Adrenal gland (tissue), 12 donors: ENCODE data around the gene RHBDF2. TPM values are rescaled to one million over a fixed set of nuclear protein-coding genes. Genes with fewer than 3 reads are reported as not detected.

Experiments
- DNase-seq, 7 donors: peaks; one replicate each; pipeline ENCODE4 v3.0.0-alpha.2; 2019 to 2020
- H3K27ac ChIP-seq, 5 donors: fragments of 200-600 bp; sonication (generic) in 4 of 5; 1 replicate in 3 of 5; 2 replicates in 2 of 5; pipeline versions ENCODE4 v1.5.1 to v1.8.0; 2016 to 2020; ENCODE audit warnings: mild to moderate bottlenecking in 1 of 5
- H3K27me3 ChIP-seq: fragments of 200-600 bp; 2 replicates; pipeline ENCODE4 v1.8.0; 2021
- H3K36me3 ChIP-seq, 2 donors: fragments of 200-600 bp; replicated peaks in 1 of 2; 1 replicate in 1 of 2; 2 replicates in 1 of 2; pipeline versions ENCODE4 v1.5.1 to v1.8.0; 2018 to 2022
- H3K4me1 ChIP-seq, 2 donors: fragments of 200-600 bp; replicated peaks in 1 of 2; 1 replicate in 1 of 2; 2 replicates in 1 of 2; pipeline versions ENCODE4 v1.5.1 to v1.8.0; 2018 to 2021
- H3K4me3 ChIP-seq, 4 donors: fragments of 200-600 bp; sonication (generic) in 3 of 4; one replicate each; pipeline ENCODE4 v1.5.1; 2016 to 2018
- H3K9me3 ChIP-seq, 3 donors: fragments of 200-600 bp; sonication (generic) in 1 of 3; replicated peaks in 1 of 3; 1 replicate in 2 of 3; 2 replicates in 1 of 3; pipeline versions ENCODE4 v1.5.1 to v1.8.0; 2016 to 2021
- POLR2A ChIP-seq, 2 donors: fragments of 450-650 bp; IDR thresholded peaks; one replicate each; pipeline ENCODE4 v1.6.1; 2017; ENCODE audit warnings: antibody characterized with exemption in 2 of 2, mild to moderate bottlenecking in 2 of 2, moderate library complexity in 1 of 2
- WGBS, 4 donors: extraction: QIAGEN DNeasy Blood & Tissue Kit in 2 of 4; methylation state at CpG; one replicate each; pipeline versions ENCODE4 v1.1.5 to v1.1.7; 2013 to 2017; 5-methylcytosine and 5-hydroxymethylcytosine counted together
- intact Hi-C, 2 donors: fragments of 100-400 bp; cut with DNase I; formaldehyde crosslinking; loops; one replicate each; pipeline versions ENCODE4 v1.14.1 to v1.15.0; 2022 to 2023
- polyA plus RNA-seq, 3 donors: library from polyadenylated mRNA; stranded (reverse); fragments of 200-250 nt in 2 of 3; fragments of 350-450 nt in 1 of 3; fragmentation: Illumina TruSeq in 1 of 3; extraction: RNeasy Lipid Tissue Mini Kit (QIAGEN cat#74804) in 1 of 3; gene quantifications; one replicate each; pipeline ENCODE4 v1.2.3, GENCODE V29; 2013 to 2014
- total RNA-seq, 9 donors: library from RNA; depleted of rRNA in 4 of 9; stranded (reverse); fragments of >200 nt in 4 of 9; fragments of 120-200 nt in 1 of 9; fragmentation: NEBNext Ultra II Directional in 1 of 9; extraction: Animal tissue kit (Norgen Biotek cat#: 25700) in 1 of 9; gene quantifications; one replicate each; pipeline versions ENCODE4 v1.1.0 to v1.2.4, GENCODE V29; 2013 to 2023
- TF ChIP-seq, protein P1 (sequence below), 6 experiments: fragments of 450-650 bp in 4 of 6; fragments of 200-600 bp in 2 of 6; sonication (generic) in 1 of 6; IDR thresholded peaks; 1 replicate in 5 of 6; 2 replicates in 1 of 6; pipeline versions ENCODE4 v1.5.1 to v1.8.0; 2016 to 2021; ENCODE audit warnings: antibody characterized with exemption in 6 of 6, mild to moderate bottlenecking in 2 of 6, moderate library complexity in 1 of 6
- donor health status: healthy with polysubstance abuse.
- donor health status: Bipolar disorder and iron deficiency.
- donor health status: DM: yes; HTN: yes; CAD: no.
- donor health status: DM: no; HTN: no; CAD: no.
- donor health status: DM: no; HTN: no; CAD: no.
- donor health status: DM: yes; HTN: yes; CAD: no.

Gene RHBDF2
- total and polyA plus RNA-seq, 12 donors = 4.9 to 156 (median 40.3) TPM

DNA sequence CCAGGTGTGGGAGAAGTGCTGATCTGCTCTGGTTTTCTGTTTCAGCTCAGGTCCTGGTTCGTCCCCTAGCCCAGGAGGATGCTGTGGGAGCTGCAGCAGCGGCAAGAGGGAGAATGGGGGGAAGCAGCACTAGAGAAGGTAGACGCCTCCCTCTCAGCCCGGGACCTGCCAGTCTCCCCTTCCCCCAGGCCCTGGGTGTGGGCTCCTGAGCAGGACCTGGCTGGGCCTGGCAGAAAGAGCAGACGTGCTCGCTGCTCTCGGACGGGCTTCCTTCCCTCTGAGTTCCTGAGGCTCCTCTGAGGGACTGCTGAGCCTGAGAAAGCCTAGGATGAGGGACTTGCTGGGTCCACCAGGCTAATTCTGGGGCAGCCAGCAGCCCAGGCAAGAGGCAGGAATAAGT, 41.8 kb upstream of the RHBDF2 start:
- TF ChIP-seq, protein P1, sequence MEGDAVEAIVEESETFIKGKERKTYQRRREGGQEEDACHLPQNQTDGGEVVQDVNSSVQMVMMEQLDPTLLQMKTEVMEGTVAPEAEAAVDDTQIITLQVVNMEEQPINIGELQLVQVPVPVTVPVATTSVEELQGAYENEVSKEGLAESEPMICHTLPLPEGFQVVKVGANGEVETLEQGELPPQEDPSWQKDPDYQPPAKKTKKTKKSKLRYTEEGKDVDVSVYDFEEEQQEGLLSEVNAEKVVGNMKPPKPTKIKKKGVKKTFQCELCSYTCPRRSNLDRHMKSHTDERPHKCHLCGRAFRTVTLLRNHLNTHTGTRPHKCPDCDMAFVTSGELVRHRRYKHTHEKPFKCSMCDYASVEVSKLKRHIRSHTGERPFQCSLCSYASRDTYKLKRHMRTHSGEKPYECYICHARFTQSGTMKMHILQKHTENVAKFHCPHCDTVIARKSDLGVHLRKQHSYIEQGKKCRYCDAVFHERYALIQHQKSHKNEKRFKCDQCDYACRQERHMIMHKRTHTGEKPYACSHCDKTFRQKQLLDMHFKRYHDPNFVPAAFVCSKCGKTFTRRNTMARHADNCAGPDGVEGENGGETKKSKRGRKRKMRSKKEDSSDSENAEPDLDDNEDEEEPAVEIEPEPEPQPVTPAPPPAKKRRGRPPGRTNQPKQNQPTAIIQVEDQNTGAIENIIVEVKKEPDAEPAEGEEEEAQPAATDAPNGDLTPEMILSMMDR (IDR thresholded peaks at IDR 0.05) = no peak
- TF ChIP-seq POLR2A (IDR thresholded peaks at IDR 0.05) = no peak
- peaks cover 2% of the 10 kb centered on the region for H3K27me3 ChIP-seq
- peaks cover 30 to 69% of the 10 kb centered on the region in 2 donors for H3K4me1 ChIP-seq
- intact Hi-C loops = no loop called here
- peak overlapping the region in 1 of 5 donors; percentile 71 for H3K27ac ChIP-seq
- 59 to 90% (median 80%) methylated on average over 7 to 8 of the region's 8 CpGs for WGBS, 4 donors
- no peak for DNase-seq
- no peak overlapping the region for H3K4me3 ChIP-seq
- H3K36me3 ChIP-seq = no peaks in the 10 kb centered on the region
- H3K9me3 ChIP-seq = no peaks in the 10 kb centered on the region

DNA sequence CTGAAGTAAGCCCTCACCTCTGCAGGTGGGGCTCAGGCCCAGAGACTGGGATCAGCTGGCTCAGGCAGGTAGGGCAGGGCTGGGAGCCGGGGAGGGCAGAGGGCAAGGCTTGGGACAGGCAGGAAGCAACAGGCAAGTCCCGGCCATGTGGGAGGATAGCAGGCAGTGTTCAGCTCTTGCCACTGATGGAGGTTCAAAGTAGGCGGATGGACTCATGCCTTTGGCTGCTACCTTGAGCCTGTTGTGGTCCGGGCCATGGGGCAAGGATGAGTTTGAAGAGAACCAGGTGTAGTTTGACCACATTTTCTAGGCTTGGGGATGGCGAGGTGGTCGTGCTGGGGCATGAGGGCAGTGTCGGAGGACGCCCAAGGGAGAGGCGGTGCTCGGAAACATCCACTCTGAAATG, 41.3 kb upstream of the RHBDF2 start:
- TF ChIP-seq, protein P1 (IDR thresholded peaks at IDR 0.05) = no peak
- no peak for TF ChIP-seq POLR2A (IDR thresholded peaks at IDR 0.05)
- H3K27ac ChIP-seq = peak overlapping the region in 1 of 5 donors; percentile 71
- H3K4me3 ChIP-seq = no peak overlapping the region
- WGBS, 4 donors = 71 to 79% (median 76%) methylated on average over 7 to 10 of the region's 10 CpGs
- no peak for DNase-seq
- intact Hi-C loops = no loop called here
- H3K9me3 ChIP-seq = no peaks in the 10 kb centered on the region
- no peaks in the 10 kb centered on the region for H3K36me3 ChIP-seq
- peaks cover 5% of the 10 kb centered on the region for H3K27me3 ChIP-seq
- H3K4me1 ChIP-seq = peaks cover 30 to 72% of the 10 kb centered on the region in 2 donors

DNA sequence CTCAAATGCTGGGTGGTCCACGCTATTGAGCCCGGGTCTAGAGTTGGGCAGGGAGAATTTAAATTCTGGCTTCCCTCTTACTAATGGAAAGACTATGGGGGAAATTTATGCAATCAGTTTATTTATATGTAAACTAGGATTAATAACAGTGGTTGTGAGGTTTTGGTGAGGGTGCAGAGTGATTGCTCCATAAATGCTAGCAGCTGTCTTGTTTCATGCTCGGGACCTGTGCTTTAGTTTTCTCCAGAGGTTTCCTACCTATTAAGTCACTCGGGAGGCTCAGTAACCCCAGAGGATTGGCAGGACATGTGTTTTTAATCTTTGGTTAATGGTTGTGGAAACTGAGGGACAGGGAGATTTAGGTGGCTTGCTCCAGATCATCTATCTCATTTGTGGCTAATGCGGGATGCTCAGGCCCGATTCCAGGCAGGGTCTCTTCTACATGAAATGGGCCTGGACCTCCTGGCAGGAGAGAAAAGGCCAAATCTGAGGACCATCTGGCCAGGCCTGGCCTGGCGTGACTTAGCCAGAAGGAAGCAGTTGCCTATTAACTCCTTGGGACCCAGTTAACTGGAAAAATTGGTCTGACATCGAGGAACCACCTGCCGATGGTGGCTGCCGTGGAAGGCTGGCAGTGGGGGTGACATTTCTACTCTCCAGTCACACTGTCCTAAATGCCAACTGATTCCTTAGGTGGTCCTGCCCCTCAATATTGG, 40.7 kb upstream of the RHBDF2 start:
- H3K4me3 ChIP-seq = no peak overlapping the region
- H3K27me3 ChIP-seq = peaks cover 9% of the 10 kb centered on the region
- H3K9me3 ChIP-seq = no peaks in the 10 kb centered on the region
- no peak for TF ChIP-seq POLR2A (IDR thresholded peaks at IDR 0.05)
- TF ChIP-seq, protein P1 (IDR thresholded peaks at IDR 0.05) = no peak
- H3K4me1 ChIP-seq = peaks cover 30 to 67% of the 10 kb centered on the region in 2 donors
- DNase-seq = no peak
- WGBS, 4 donors = 75 to 82% (median 79%) methylated on average over 8 to 10 of the region's 10 CpGs
- intact Hi-C loops = no loop called here
- no peaks in the 10 kb centered on the region for H3K36me3 ChIP-seq
- H3K27ac ChIP-seq = peak overlapping the region in 1 of 5 donors; percentile 71

DNA sequence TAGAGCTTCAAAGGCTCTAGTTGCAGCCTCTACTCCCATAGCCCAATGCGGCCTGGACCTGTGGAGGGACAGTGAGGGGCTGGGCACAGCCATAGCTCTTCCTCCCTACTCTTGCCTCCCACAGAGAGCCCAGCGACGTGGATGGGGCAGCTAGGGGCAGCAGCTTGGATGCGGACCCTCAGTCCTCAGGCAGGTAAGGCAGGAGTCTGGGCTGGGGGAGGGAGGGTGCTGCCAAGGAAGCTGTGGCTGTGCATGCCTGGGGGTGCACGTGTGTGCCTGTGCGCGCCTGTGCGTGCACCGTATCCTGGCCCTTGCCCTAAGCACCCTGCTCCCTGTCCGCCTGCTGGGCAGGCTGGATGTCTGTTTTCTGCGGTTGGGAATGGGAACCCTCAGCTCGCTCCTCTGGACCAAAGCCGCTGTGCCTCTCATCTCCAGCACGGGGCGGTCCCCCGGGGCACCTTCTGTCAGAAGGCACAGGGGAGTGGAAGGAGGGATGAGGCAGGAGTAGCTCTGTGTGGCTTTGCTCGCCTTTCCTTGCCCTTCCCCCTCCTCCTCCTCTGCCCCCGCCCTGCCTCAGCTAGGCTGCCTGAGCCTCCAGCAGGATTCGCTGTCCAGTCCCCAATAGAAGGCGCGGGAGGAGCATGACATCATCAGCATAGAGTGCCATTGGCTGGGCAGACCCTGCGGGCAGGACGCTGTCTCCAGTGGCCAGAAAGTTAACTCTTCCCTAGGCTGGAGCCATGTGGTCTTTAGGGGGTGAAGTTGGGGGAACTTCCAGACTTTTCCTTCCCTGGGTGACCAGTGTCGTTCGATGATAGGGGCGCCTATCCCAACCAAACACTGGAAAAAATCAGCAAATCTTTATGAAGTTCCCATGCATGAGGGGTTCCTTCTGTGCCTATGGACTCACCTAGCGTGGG, 39.4 kb upstream of the RHBDF2 start:
- peak; percentile 93 to 99 (median 97) for DNase-seq
- Histone ChIP-seq H3K4me3 (peak overlapping the region in 1 of 4 donors; percentile 37), H3K27me3 (peaks cover 9% of the 10 kb centered on the region), H3K27ac (peak overlapping the region in 2 of 5 donors; percentile 46 to 71), H3K4me1 (peaks cover 19 to 55% of the 10 kb centered on the region in 2 donors), H3K9me3 (no peaks in the 10 kb centered on the region), H3K36me3 (no peaks in the 10 kb centered on the region)
- 9 to 20% (median 12%) methylated on average over 6 to 27 of the region's 27 CpGs for WGBS, 4 donors
- TF ChIP-seq POLR2A (IDR thresholded peaks at IDR 0.05) = peak in 1 of 2 donors; percentile 21
- TF ChIP-seq, protein P1 (IDR thresholded peaks at IDR 0.05) = peak in 4 of 6 experiments; percentile 13 to 44 (median 23)
- intact Hi-C loops = no loop called here
